NK-92 (cell line): ENCODE measurements around the gene PYY.

Experiments used
- DNase-seq: peaks from one replicate; lab custom pipeline; 2025; ENCODE audit not compliant: unreplicated experiment; lab: John Stamatoyannopoulos, UW

The PYY gene

DNA sequence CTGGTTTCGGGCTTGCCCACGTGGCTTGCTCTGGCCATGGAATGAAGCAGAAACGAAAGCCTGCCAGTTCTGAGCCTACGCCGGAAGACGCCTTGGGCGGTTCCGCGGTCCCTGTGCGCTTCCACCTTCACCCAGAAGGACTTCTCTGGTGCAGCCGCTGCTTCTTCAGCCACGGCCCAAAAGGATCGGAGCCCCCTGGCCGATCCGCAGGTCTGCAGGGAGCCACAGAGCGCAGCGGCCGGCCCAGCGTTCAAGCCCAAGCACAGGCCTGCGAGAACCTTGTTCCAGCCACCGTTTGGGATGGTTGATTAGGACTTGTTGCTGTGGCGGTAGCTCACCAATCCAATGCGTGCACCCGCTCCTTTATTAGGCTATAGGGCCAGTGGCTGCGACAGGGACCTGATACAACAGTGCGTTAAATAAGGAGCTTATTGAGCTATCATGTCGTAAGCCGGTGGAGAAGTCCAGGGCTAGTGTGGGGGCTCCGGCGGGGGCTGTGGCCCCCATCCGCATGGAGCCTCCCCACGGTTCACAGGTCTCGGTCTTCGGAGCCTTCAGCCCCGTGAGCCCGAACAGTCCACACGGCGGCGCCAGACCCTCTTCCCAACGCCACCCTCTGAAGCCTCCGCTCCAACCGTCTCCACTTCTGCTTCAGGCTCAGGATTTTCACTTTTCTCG is 36.3 kb downstream of the PYY start:
- DNase-seq: no peak

DNA sequence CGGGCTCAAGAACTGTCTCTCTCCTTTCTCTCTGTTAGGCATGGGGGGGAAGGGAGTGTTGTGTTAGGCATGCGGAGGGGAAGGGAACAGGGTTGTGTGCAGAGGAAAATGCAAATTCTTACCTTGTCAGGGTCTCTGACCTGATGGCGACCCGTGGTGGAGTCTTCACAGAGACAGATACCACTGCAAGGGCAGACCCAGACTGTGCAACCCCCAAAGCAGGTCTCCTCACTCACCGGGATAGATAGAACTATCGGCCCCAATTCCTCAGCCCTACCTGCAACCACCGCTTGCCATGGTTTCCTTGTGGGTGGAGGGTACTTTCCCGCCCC is 36.8 kb downstream of the PYY start:
- no peak for DNase-seq

DNA sequence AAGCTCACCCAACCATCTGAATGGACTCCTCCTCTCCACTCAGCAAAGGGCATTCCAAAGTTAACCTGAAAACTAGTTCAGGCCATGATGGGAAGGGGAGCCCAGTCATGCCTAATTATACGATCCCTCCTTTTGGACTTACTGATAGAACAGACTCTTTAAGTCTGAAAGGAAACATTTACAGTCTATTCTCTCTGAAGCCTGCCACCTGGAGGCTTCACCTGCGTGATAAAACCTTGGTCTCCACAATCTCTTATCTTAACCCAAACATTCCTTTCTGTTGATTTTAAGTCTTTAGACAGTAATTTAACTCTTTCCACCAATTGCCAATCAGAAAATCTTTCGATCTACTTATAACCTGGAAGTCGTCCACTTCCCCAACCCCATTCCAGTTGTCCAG is 37.4 kb downstream of the PYY start:
- no peak for DNase-seq

DNA sequence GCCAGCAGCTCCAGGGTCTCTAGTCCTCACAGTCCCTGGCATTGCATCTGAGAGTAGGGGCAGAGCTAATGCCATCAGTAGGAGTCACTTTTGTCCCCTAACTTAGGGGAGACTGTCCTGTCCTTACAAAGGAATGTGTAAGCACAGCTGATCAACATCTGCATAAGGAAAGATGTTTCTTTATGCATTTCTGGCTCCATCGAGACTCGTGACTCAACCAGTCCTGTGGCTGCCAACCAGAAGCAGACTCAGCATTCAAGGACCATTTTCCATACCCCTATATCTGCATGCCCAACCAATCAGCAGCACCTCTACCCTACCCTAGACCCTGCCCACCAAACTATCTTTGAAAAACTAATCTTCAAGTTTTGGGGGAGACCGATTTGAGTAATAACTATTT is 38.2 kb downstream of the PYY start:
- DNase-seq: no peak

DNA sequence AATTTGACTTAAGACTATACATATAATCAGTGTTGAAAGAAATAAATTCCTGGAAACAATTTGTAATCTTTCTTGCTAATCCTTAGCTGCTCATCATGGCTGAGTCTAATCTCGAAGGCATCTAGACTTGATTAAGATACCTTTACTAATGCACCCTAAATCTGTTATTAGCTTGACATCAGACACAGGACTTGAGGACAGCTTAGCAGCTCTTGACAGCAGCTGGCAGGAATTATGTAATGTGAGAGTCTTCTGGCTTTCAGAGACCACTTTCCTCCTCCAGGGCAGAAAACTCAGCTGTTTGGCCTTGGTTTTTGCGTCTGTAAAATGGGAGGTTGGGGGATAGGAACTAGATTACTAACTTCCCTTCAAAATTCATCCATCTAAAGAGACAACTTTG is 39.3 kb downstream of the PYY start:
- DNase-seq: no peak

DNA sequence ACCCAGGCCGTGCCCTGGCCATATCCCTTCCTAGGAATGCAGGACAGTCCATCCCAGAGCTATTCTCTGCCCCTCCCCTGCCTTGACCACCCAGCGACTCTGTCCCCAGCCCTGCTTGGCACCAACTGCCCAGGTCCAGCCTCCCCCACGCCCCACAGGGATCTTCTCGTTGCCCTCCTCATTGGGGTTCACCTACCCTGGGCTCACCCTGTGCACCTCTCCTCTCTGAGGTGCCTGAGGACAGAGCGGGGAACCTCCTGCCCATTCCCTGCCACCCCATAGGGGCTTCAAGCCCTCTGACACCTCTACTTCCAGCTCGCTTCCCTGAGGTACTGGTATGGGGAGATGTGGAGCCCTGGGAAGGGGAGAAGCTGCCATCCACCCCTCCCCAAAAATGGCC is 40.2 kb downstream of the PYY start:
- no peak for DNase-seq

DNA sequence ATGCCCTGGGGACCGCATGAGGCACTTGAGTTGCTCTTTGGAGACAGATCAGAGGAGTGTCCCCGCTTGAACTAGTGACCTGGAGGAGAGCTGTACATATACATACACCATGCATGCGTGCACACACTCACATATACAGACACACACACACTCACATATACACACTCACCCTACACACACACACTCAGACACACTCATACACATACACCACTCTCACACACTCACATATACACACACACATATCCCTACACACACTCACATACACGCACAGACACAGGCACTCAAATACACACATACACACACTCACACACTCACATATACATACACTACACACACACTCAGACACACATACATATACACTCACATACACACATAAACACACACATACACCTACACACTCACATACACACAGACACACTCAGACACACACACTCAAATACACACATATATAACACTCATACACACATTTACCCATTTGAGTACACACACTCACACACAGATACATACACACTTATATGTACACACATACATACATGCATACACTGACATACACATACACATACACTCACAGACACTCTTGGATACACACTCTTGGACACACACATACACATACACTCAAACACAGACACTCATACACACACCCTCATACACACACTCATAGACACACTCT is 41.0 kb downstream of the PYY start:
- no peak for DNase-seq

DNA sequence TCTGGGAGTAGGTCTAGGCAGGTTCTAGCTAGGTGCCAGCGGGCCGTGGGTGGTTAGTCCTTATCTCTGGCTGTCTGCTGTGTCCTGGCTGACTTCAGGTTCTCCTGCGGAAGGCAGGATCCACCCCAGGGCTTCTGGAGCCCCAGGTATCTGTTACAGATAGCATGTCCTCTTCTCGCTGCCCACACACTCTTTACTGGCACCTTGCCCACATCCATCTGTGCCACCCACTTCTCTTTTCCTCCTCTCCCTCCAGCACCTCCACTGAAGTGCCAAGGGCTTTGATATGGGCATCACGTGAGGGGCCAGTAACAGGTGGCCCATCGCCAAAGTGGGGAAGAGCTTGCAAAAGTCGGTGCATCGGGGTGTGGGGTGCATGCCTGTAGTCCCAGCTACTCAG is 41.8 kb downstream of the PYY start:
- no peak for DNase-seq

DNA sequence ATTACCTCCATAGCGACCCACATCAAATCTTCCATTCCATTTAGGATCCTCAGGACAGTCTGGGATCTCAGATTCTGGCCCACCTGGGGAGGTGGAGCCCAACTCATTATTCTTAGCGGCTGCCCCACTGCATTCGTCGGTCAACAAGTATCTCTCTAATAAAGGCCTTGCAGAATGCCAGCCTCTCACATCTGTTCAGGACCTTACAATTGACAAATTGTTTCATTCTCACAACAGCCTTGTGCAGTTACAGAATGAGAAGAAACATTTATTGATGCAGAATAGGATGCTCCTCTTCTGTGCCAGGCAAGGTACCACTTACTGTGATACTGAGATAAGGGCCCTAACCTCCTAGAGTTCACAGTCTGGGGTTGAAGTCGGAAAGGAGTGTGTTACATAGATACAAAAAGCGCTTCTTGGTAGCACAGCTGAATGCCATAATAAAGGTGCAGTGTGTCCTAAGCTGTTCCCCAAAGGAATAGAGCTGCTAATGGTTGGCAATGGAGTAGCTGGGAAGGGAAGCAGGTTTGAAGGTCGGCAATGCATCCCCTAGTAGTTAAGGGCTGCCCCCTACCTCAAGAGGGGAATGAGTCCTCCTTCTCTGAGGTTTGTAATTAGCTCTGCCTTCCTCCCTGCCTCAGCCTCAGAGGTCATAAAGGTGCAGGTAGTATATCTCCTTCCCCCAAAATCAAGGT is 44.1 kb downstream of the PYY start:
- no peak for DNase-seq

DNA sequence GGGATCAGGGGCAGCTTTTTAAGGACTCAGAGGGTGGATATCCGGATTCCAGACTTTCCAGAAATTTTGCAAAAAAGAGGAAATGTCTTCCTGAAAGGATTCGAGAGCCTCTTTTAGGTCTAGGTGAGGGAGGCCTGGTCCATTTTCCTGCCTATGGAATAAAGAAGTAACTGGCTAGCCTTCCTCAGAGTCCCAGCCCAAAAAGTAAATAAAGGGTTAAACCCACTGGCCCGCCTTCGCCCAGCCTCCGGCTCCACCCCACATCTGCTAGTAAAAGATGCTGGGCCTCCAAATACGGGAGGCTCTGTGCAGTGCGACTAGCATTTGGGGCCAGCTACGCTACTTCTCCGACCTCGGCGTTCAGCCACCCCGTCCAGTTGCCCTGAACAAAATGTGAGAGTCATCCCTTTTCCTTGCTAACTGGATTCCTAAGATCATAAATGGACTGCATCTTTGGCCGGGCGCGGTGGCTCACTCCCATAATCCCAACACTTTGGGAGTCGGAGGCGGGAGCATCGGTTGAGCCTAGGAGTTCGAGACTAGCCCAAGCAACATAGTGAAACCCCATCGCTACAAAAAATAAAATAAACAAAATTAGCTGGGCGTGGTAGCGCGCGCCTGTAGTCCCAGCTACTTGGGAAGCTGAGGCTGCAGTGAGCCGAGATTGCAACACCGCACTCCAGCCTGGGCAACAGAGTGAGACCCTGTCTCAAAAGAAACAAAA is 45.6 kb downstream of the PYY start:
- DNase-seq: no peak

DNA sequence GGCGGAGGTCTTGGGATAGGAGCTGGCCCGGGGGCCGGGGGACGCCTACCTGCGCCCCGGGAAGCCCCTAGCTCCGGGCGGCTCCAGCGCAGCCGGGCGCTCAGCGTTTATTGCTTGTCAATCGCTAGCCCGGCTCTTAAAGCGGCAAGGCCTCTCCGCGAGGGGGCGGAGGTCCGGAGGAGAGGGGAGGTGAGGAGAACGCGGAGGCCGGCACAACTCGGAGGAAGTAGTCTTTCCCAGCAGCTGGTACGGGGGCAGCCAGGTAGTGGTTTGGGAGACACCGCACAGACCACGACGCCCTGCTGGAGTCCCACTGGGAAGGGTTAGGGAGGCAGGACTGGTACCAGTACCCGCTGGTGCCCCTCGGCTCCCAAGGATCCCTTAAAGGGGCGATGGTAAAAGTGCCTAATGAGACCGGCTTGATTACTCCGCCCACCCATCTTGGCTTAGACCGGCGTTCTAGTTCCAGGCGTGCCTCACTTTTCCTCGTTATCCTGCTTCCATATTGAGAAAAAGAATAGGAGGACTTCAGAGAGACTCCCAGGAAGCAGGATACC is 46.2 kb downstream of the PYY start, which contains the start of gene MPP2:
Gene MPP2 (minus strand): TSS at position 112 of the 557 bp plus-strand sequence. CDS start 3,076 bp downstream, outside the sequence.
- no peak for DNase-seq

DNA sequence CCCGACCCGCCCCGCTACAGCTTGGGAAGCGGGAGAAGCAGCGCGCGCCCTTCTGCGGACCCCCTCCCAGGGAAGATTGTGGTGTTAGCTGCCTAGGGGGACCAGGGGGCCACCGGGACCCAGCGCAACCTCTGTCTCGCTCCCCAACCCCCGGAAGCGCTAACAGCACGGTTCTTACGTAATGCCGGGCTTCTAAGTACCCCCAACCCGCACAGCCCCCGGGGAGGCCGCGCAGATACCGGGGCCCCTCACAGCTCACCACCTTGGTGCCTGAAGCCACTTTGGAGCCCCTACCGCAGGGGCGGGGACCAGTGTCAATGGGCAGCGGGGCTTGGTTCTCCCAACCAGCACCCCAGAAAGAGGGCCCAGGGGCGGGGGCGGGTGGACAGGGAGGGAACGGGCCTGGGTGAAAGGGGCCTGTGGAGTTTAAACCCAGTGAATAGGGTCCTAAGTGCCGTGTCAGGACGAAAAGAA is 46.8 kb downstream of the PYY start:
- no peak for DNase-seq

DNA sequence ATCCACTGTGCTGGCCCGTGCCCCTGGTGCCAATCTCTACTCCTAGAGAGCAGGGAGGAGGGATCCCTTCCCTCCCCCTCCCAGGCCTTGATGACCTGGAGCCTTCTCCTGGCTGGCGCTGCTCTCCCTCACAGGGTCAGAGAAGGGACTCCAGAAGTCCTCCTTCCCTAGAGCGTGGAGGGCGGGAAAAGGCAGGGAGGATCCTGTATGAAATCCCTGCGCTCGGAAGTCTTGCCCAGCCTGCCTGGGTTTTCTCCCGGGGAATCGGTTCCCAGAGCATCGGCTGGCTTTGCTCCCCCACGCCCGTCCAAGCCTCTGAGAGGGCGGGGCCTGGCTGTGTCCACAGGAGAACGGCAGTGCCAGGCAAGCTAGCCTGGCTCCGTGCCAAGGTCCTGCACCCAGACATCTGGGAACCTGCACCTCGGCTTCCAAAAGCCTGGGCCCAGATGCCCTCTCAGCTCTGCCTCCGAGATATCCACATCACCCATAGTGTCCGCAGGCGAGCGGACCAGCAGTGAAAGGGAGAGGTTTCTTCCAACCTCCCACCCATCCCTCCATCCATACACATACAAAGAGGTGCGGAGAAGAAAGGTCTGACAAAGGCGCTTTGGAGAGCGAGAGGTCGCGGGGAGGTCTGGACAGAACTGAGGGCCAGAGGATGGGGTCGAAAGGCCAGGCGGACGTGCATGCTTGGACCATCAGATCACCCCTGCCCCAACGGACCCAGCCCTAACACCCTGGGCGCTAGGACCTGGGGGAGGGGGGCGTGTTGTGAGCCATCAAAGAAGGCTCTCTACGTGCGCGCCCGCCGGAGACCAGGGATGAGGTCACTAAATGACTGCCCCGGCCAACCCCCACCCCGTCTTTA is 47.5 kb downstream of the PYY start:
- no peak for DNase-seq

DNA sequence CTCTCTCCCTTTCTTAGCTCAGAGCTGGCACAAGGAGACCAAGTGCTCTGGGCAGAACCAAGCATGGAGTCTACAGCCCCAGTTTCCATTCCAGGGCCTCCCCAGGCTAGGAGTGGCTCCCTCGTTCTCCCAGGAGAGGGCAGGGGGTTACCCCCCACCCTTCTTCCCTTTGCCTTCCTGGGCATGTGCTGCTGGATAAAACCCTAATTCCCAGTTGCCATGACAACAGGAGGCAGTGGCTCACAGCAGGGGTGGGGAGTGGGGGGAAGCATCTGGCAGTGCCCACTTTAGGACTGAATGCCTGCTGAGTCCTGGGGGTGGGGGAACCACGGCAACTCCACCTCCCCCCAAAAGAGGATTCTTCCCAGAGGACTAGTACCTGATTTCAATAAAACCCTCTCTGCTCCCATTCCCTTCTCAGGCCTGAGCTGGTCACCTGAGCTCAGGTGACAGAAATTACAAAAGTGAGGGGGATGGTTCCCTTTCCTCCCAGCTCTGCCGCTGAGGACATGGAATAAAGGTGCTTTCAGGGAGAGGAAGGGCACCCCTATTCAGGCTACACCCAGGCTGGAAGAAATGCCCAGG is 48.2 kb downstream of the PYY start:
- no peak for DNase-seq
